ENCODE results near the gene MRPL19.

MRPL19 gene

DNA sequence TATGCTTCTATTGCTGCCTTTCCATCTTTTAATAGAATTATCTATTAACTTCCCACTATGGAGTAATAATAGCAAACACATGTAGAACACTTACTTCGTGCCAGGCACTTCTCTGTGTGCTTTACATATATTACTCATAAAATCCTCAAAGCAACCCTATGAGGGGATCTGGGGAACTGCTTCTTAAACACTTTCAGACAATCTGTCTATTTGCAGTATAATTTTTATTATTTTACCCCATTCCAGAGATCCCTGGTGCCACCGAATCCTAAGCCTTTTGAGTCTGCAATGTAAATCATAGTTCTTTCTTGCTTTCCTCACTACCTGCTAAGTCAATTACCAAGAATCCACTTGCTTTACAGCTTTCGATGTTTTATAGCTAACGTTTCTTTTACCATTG, 89.7 kb downstream of the MRPL19 start:
- DNase-seq (ENCODE audit: low read depth) = no peak

DNA sequence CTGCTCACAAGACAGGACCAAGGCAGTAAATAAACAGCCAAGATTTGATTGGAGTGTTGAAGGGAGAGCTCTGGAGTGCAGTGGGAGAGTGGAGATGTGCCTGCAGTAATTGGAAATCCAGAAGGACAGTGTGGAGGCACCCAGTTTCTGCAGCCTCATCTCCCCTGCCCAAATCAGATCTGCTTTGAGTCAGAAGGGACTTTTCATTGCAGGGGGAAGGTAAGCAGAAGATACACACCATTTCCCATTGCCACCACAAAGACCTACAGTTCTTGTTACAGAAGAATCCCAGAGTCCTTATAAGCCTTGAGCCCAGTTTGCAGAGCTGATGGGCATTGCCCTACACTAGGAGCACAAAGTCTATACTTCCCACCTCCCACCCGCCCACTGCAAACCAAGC, 91.4 kb downstream of the MRPL19 start:
- no peak for DNase-seq (ENCODE audit: low read depth)

Data from stimulated activated CD8-positive, alpha-beta memory T cell treated with anti-CD3 and anti-CD28 coated beads, Interleukin-15, amount 100 ng/mL, for 24 hours (primary cell).